CD4-positive, alpha-beta T cell (primary cell): ENCODE results near the gene S100A14. TPM values are rescaled to one million over a fixed set of nuclear protein-coding genes. Genes with fewer than 3 reads are reported as not detected.

Experiments used
- ATAC-seq: fragments of 200-7000 bp; cut with Tn5 transposase; one replicate; pipeline ENCODE4 v1.10.0; 2022; ENCODE audit warnings: mild to moderate bottlenecking; ENCODE audit not compliant: poor library complexity
- CTCF ChIA-PET: fragments of 350-600 bp; sonication (Branson Sonifier 250); formaldehyde crosslinking; loops from one replicate; lab custom pipeline; 2021; ENCODE audit warnings: antibody characterized with exemption, inconsistent platforms; lab: Charles Lee
- POLR2A ChIA-PET: fragments of 350-600 bp; sonication (Branson Sonifier 250); formaldehyde crosslinking; loops from one replicate; lab custom pipeline; 2021; ENCODE audit warnings: antibody characterized with exemption, inconsistent platforms; lab: Charles Lee
- DNase-seq, 14 experiments: peaks; one replicate each; pipeline ENCODE4 v3.0.0-alpha.2; 2013 to 2020; ENCODE audit warnings: mixed read lengths in 2 of 14
- H3K27ac ChIP-seq, 2 donors: one replicate each; pipeline versions ENCODE4 v1.5.1 to v1.7.0; 2013; ENCODE audit warnings: low read length in 2 of 2, low read depth in 1 of 2, mild to moderate bottlenecking in 1 of 2
- H3K27me3 ChIP-seq, 2 experiments: 1 replicate in 1 of 2; 2 replicates in 1 of 2; pipeline versions ENCODE4 v1.6.1 to v1.7.0; 2013; ENCODE audit warnings: low read length in 2 of 2, control low read depth in 1 of 2, mild to moderate bottlenecking in 1 of 2, moderate library complexity in 1 of 2; ENCODE audit not compliant: insufficient read depth in 2 of 2, control insufficient read depth in 1 of 2
- H3K36me3 ChIP-seq: one replicate; pipeline ENCODE4 v1.6.1; 2013; ENCODE audit warnings: low read length, control low read depth; ENCODE audit not compliant: insufficient read depth
- H3K4me1 ChIP-seq: one replicate; pipeline ENCODE4 v1.6.1; 2013; ENCODE audit warnings: low read length, control low read depth; ENCODE audit not compliant: insufficient read depth
- H3K4me3 ChIP-seq: one replicate; pipeline ENCODE4 v1.5.1; 2013; ENCODE audit warnings: mild to moderate bottlenecking, low read length, moderate library complexity
- H3K9me3 ChIP-seq, 2 experiments: 1 replicate in 1 of 2; 2 replicates in 1 of 2; pipeline versions ENCODE4 v1.6.1 to v1.7.0; 2013; ENCODE audit warnings: low read length in 2 of 2, mild to moderate bottlenecking in 2 of 2, control low read depth in 1 of 2, moderate library complexity in 1 of 2; ENCODE audit not compliant: control insufficient read depth in 1 of 2, insufficient read depth in 1 of 2
- H3K27ac Mint-ChIP-seq: one replicate; pipeline ENCODE4 v1.8.0; 2020; ENCODE audit warnings: mixed read lengths
- H3K27me3 Mint-ChIP-seq: one replicate; pipeline ENCODE4 v1.8.0; 2021; ENCODE audit warnings: mixed read lengths
- H3K36me3 Mint-ChIP-seq: one replicate; pipeline ENCODE4 v1.8.0; 2021; ENCODE audit warnings: low read depth, mixed read lengths
- H3K4me1 Mint-ChIP-seq: one replicate; pipeline ENCODE4 v1.8.0; 2021; ENCODE audit warnings: low read depth, mixed read lengths
- H3K4me3 Mint-ChIP-seq: one replicate; pipeline ENCODE4 v1.8.0; 2020; ENCODE audit warnings: mild to moderate bottlenecking, mixed read lengths
- H3K9me3 Mint-ChIP-seq: one replicate; pipeline ENCODE4 v1.8.0; 2020; ENCODE audit warnings: mixed read lengths
- intact Hi-C, 2 experiments: fragments of 100-400 bp; cut with DNase I in 1 of 2; cut with micrococcal nuclease in 1 of 2; formaldehyde crosslinking; loops; one replicate each; pipeline versions ENCODE4 v1.15.1 to v1.9.0; 2023 to 2025; cut with DNase I, micrococcal nuclease
- total RNA-seq, 174 experiments: library from RNA in 2 of 174; stranded (reverse) in 2 of 174; gene quantifications; one replicate each; pipeline ENCODE4 v1.2.3 and lab custom pipeline; 2021 to 2026
- TF ChIP-seq, protein P1 (sequence below): fragments of 200-600 bp; IDR thresholded peaks from one replicate; pipeline ENCODE4 v1.8.0; 2022; ENCODE audit warnings: antibody characterized with exemption, mild to moderate bottlenecking

The S100A14 gene
- total RNA-seq, 2 experiments from 2014 or later = not detected

DNA sequence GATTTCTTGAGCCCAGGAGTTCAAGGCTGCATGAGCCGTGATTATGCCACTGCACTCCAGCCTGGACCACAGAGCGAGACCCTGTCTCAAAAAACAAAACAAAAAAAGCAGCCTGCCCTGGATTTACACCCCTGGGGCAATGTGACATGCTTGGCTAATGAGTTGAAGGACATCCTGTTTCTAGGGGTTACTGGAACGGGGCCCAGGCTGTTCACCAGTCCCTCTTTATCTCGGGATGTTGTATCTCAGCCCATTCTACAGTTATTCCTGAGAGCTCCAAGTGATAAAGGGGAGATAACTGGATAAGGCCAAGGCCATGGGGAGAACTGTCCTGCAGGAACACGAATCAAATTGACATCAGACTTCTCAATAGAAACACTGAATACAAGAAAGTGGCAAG, 28.8 kb downstream of the S100A14 start:
- Histone ChIP-seq H3K4me3 (no peak overlapping the region), H3K9me3 (no peaks in the 10 kb centered on the region), H3K4me1 (no peaks in the 10 kb centered on the region), H3K27me3 (no peaks in the 10 kb centered on the region), H3K27ac (no peak overlapping the region), H3K36me3 (no peaks in the 10 kb centered on the region)
- no peak for ATAC-seq
- H3K27ac Mint-ChIP-seq = no peak overlapping the region
- ChIA-PET POLR2A (no interaction called here), CTCF (no interaction called here)
- no peak for DNase-seq
- intact Hi-C loops = no loop called here
- no peaks in the 10 kb centered on the region for H3K4me1 Mint-ChIP-seq
- no peaks in the 10 kb centered on the region for H3K9me3 Mint-ChIP-seq
- H3K4me3 Mint-ChIP-seq = no peak overlapping the region
- H3K36me3 Mint-ChIP-seq = no peaks in the 10 kb centered on the region
- TF ChIP-seq, protein P1, sequence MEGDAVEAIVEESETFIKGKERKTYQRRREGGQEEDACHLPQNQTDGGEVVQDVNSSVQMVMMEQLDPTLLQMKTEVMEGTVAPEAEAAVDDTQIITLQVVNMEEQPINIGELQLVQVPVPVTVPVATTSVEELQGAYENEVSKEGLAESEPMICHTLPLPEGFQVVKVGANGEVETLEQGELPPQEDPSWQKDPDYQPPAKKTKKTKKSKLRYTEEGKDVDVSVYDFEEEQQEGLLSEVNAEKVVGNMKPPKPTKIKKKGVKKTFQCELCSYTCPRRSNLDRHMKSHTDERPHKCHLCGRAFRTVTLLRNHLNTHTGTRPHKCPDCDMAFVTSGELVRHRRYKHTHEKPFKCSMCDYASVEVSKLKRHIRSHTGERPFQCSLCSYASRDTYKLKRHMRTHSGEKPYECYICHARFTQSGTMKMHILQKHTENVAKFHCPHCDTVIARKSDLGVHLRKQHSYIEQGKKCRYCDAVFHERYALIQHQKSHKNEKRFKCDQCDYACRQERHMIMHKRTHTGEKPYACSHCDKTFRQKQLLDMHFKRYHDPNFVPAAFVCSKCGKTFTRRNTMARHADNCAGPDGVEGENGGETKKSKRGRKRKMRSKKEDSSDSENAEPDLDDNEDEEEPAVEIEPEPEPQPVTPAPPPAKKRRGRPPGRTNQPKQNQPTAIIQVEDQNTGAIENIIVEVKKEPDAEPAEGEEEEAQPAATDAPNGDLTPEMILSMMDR = no peak
- H3K27me3 Mint-ChIP-seq = no peaks in the 10 kb centered on the region

DNA sequence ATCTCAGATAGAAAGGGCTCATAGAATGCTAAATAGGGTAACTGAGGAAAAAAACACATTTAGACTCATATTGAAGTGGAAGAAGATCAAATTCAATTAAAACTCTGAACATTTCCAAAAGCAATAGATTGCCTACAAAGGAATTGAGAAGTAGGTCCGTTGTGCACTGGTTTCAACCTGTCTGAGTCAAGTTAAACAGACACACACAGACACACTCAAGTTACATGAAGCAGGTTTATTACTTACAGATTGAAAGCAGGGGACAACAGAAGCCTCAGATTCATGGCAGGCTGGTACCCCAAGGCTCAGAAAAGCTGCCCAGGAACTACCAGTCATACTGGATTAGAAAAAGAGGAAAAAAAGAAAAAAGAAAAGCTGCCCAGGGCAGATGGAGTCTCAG, 29.8 kb downstream of the S100A14 start:
- Histone ChIP-seq H3K27ac (no peak overlapping the region), H3K4me1 (no peaks in the 10 kb centered on the region), H3K4me3 (no peak overlapping the region), H3K36me3 (no peaks in the 10 kb centered on the region), H3K9me3 (no peaks in the 10 kb centered on the region), H3K27me3 (no peaks in the 10 kb centered on the region)
- intact Hi-C loops = no loop called here
- H3K4me3 Mint-ChIP-seq = no peak overlapping the region
- TF ChIP-seq, protein P1 = no peak
- CTCF ChIA-PET = no interaction called here
- H3K9me3 Mint-ChIP-seq = no peaks in the 10 kb centered on the region
- H3K4me1 Mint-ChIP-seq = no peaks in the 10 kb centered on the region
- no peaks in the 10 kb centered on the region for H3K27me3 Mint-ChIP-seq
- no peak overlapping the region for H3K27ac Mint-ChIP-seq
- POLR2A ChIA-PET = no interaction called here
- no peaks in the 10 kb centered on the region for H3K36me3 Mint-ChIP-seq
- DNase-seq = no peak
- no peak for ATAC-seq

DNA sequence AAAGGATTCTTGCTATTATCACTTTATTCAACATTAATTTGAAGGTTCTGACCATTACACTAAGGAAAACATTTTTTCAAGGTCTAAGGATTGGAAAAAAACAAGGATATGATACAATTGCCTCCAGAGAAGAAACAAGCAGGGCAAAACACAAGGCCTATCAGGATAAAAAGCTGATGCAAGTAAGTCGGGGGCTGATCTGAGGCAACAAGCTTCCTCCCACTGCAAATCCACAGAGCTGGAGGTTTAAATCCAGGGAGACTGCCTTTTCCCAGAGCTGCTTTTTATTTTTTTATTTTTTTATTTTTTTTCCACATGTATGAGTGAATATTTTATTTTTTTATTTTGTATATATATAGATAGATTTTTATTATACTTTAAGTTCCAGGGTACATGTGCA, 31.1 kb downstream of the S100A14 start:
- Mint-ChIP-seq H3K4me1 (no peaks in the 10 kb centered on the region), H3K27me3 (no peaks in the 10 kb centered on the region), H3K27ac (no peak overlapping the region), H3K36me3 (no peaks in the 10 kb centered on the region), H3K9me3 (no peaks in the 10 kb centered on the region), H3K4me3 (no peak overlapping the region)
- Histone ChIP-seq H3K4me3 (no peak overlapping the region), H3K36me3 (no peaks in the 10 kb centered on the region), H3K9me3 (no peaks in the 10 kb centered on the region), H3K4me1 (no peaks in the 10 kb centered on the region), H3K27ac (no peak overlapping the region), H3K27me3 (no peaks in the 10 kb centered on the region)
- DNase-seq (no peak), ATAC-seq (no peak)
- TF ChIP-seq, protein P1 = no peak
- intact Hi-C loops = no loop called here
- CTCF ChIA-PET = no interaction called here
- POLR2A ChIA-PET = no interaction called here
